Measurements from ENCODE around the gene ZFYVE28. TPM values are rescaled to one million over a fixed set of nuclear protein-coding genes. Genes with fewer than 3 reads are reported as not detected.

Gene ZFYVE28
- polyA plus RNA-seq, 1 of the 3 experiments (the other 2 are of a cell fraction) = 3.2 TPM

GRCh38 chr4:2378898-2379297 is 39.5 kb downstream of the ZFYVE28 start:
- Histone ChIP-seq H3K4me3 (ENCODE audit: low read depth in 2 of 2, low read length in 1 of 2) (no peak overlapping the region), H3K9ac (no peak overlapping the region), H3K36me3 (replicated peaks in 1 of 2; ENCODE audit: control insufficient read depth in 1 of 2, insufficient read depth in 2 of 2, low read length in 1 of 2) (no peaks in the 10 kb centered on the region), H3K9me3 (no peaks in the 10 kb centered on the region), H3K4me2 (no peak overlapping the region), H3F3A (replicated peaks; ENCODE audit: insufficient read depth) (no peaks in the 10 kb centered on the region), H3K27ac (ENCODE audit: low read depth in 2 of 2, low read length in 1 of 2) (no peak overlapping the region), H3K9me2 (no peaks in the 10 kb centered on the region), H3K79me2 (ENCODE audit: insufficient read depth) (no peaks in the 10 kb centered on the region), H2AFZ (ENCODE audit: low read depth) (no peak overlapping the region), H3K4me1 (ENCODE audit: control insufficient read depth in 1 of 2, insufficient read depth in 2 of 2, low read depth in 1 of 2, low read length in 1 of 2) (peaks cover 0 to 5% of the 10 kb centered on the region in 2 experiments; a peak in 1 of 4 replicates), H4K20me1 (ENCODE audit: insufficient read depth) (no peaks in the 10 kb centered on the region), H3K27me3 (ENCODE audit: insufficient read depth) (no peaks in the 10 kb centered on the region)
- CTCF ChIA-PET = interaction anchor here (2.2 kb wide), 1 partner anchor 159 kb away, joined by 5 read pairs; no protein-coding TSS in a partner anchor
- TF ChIP-seq MEF2A (IDR thresholded peaks at IDR 0.05; ENCODE audit: borderline replicate concordance, low read depth) (no peak), ELF1 (IDR thresholded peaks at IDR 0.05) (no peak), POLR2AphosphoS5 (IDR thresholded peaks at IDR 0.05; ENCODE audit: low read depth, low read length) (no peak), CTCF (IDR thresholded peaks at IDR 0.05) (no peak), RFX5 (IDR thresholded peaks at IDR 0.05; ENCODE audit: low read length) (no peak), FOXM1 (IDR thresholded peaks at IDR 0.05; ENCODE audit: low read depth) (no peak), SMC3 (IDR thresholded peaks at IDR 0.05; ENCODE audit: low read depth, low read length) (no peak), YY1 (IDR thresholded peaks at IDR 0.05; ENCODE audit: low read depth) (no peak), USF1 (IDR thresholded peaks at IDR 0.05; ENCODE audit: borderline replicate concordance, low read depth) (no peak), USF2 (IDR thresholded peaks at IDR 0.05; ENCODE audit: borderline replicate concordance, low read depth, low read length) (no peak)
- WGBS (ENCODE audit: low lambda C conversion rate) = 31% methylated on average over 3 of the region's 3 CpGs
- DNase-seq = no peak
- POLR2A ChIA-PET = no interaction called here

GRCh38 chr4:2378401-2378800 is 40.0 kb downstream of the ZFYVE28 start:
- no peak for TF ChIP-seq FOSL2 (IDR thresholded peaks at IDR 0.05; ENCODE audit: borderline replicate concordance, low read depth)
- TF ChIP-seq TAF1 (IDR thresholded peaks at IDR 0.05; ENCODE audit: borderline replicate concordance, low read depth, low read length) = no peak
- no peak for TF ChIP-seq YY1 (IDR thresholded peaks at IDR 0.05; ENCODE audit: low read depth)
- no peak for TF ChIP-seq GABPA (IDR thresholded peaks at IDR 0.05; ENCODE audit: low read depth)
- no peak for TF ChIP-seq EZH2phosphoT487 (IDR thresholded peaks at IDR 0.05; ENCODE audit: borderline replicate concordance, low read depth)
- TF ChIP-seq RCOR1 (IDR thresholded peaks at IDR 0.05; ENCODE audit: low read length) = no peak
- TF ChIP-seq EP300 (IDR thresholded peaks at IDR 0.05; ENCODE audit: borderline replicate concordance in 1 of 2, low read depth in 1 of 2, low read length in 1 of 2) = no peak
- no peak for TF ChIP-seq NFIC (IDR thresholded peaks at IDR 0.05; ENCODE audit: borderline replicate concordance)
- no peak for TF ChIP-seq SIN3A (IDR thresholded peaks at IDR 0.05; ENCODE audit: borderline replicate concordance, low read depth, low read length)
- no peak for TF ChIP-seq MEF2A (IDR thresholded peaks at IDR 0.05; ENCODE audit: borderline replicate concordance, low read depth)
- TF ChIP-seq MAX (IDR thresholded peaks at IDR 0.05; ENCODE audit: low read depth) = no peak
- no peak for TF ChIP-seq ZBTB33 (IDR thresholded peaks at IDR 0.05; ENCODE audit: borderline replicate concordance, low read depth)
- no peak for TF ChIP-seq TCF12 (IDR thresholded peaks at IDR 0.05)
- TF ChIP-seq NRF1 (IDR thresholded peaks at IDR 0.05; ENCODE audit: low read depth, low read length) = no peak
- no peak for TF ChIP-seq ELF1 (IDR thresholded peaks at IDR 0.05)
- no peak for TF ChIP-seq JUND (IDR thresholded peaks at IDR 0.05)
- peaks cover 0 to 5% of the 10 kb centered on the region in 2 experiments; a peak in 1 of 4 replicates for H3K4me1 ChIP-seq (ENCODE audit: control insufficient read depth in 1 of 2, insufficient read depth in 2 of 2, low read depth in 1 of 2, low read length in 1 of 2)
- no peaks in the 10 kb centered on the region for H3K9me3 ChIP-seq
- no peaks in the 10 kb centered on the region for H3F3A ChIP-seq (replicated peaks; ENCODE audit: insufficient read depth)
- H3K27ac ChIP-seq (ENCODE audit: low read depth in 2 of 2, low read length in 1 of 2) = no peak overlapping the region
- no peak for DNase-seq
- H3K4me2 ChIP-seq = no peak overlapping the region
- 60% methylated on average over 5 of the region's 5 CpGs for WGBS (ENCODE audit: low lambda C conversion rate)
- no peak overlapping the region for H3K9ac ChIP-seq
- H4K20me1 ChIP-seq (ENCODE audit: insufficient read depth) = no peaks in the 10 kb centered on the region
- ChIA-PET CTCF (interaction anchor here (2.2 kb wide), 1 partner anchor 158 kb away, joined by 5 read pairs; no protein-coding TSS in a partner anchor), POLR2A (no interaction called here)
- H3K36me3 ChIP-seq (replicated peaks in 1 of 2; ENCODE audit: control insufficient read depth in 1 of 2, insufficient read depth in 2 of 2, low read length in 1 of 2) = no peaks in the 10 kb centered on the region
- no peak overlapping the region for H3K4me3 ChIP-seq (ENCODE audit: low read depth in 2 of 2, low read length in 1 of 2)
- H3K79me2 ChIP-seq (ENCODE audit: insufficient read depth) = no peaks in the 10 kb centered on the region
- H2AFZ ChIP-seq (ENCODE audit: low read depth) = no peak overlapping the region
- H3K9me2 ChIP-seq = no peaks in the 10 kb centered on the region
- no peaks in the 10 kb centered on the region for H3K27me3 ChIP-seq (ENCODE audit: insufficient read depth)

All from SK-N-SH (cell line).